Astrocyte of the spinal cord (primary cell): Measurements from ENCODE around the gene VWA5B1.
A peak's percentile ranks its signal among the peaks of the same experiment; 100 is the strongest.

Source experiments
- DNase-seq: peaks from one replicate; pipeline ENCODE4 v3.0.0; 2011; ENCODE audit warnings: low read depth, low spot score
- H3K4me3 ChIP-seq: 2 replicates; pipeline ENCODE4 v1.5.1; 2011; ENCODE audit warnings: low read depth, mild to moderate bottlenecking, low read length, moderate library complexity
- CTCF ChIP-seq: IDR thresholded peaks from 2 replicates; pipeline ENCODE4 v1.5.1; 2012; ENCODE audit warnings: low read depth, mild to moderate bottlenecking, low read length, inconsistent platforms
- in situ Hi-C: cut with HindIII; loops from 2 replicates; pipeline ENCODE4 v1.10.0; 2017; ENCODE audit warnings: low sequenced_read_pairs

The VWA5B1 gene

GRCh38 chr1:20368866-20369470 is 78.3 kb downstream of the VWA5B1 start:
- in situ Hi-C loops: no loop called here
- no peak for TF ChIP-seq CTCF
- no peak for DNase-seq

GRCh38 chr1:20370698-20371097 is 80.0 kb downstream of the VWA5B1 start:
- TF ChIP-seq CTCF: no peak
- H3K4me3 ChIP-seq: no peak overlapping the region
- DNase-seq: no peak
- in situ Hi-C loops: no loop called here

More at GRCh38 chr1:20368866-20369470, 78.3 kb downstream of the VWA5B1 start:
- H3K4me3 ChIP-seq: no peak overlapping the region

GRCh38 chr1:20371411-20371810 is 80.7 kb downstream of the VWA5B1 start:
- DNase-seq: peak; percentile 18

GRCh38 chr1:20371883-20372282 is 81.2 kb downstream of the VWA5B1 start:
- TF ChIP-seq CTCF: no peak
- no peak overlapping the region for H3K4me3 ChIP-seq
- DNase-seq: no peak
- in situ Hi-C loops: no loop called here

More at GRCh38 chr1:20371411-20371810, 80.7 kb downstream of the VWA5B1 start:
- no peak overlapping the region for H3K4me3 ChIP-seq
- in situ Hi-C loops: no loop called here
- no peak for TF ChIP-seq CTCF

GRCh38 chr1:20372676-20373075 is 82.0 kb downstream of the VWA5B1 start:
- DNase-seq: no peak
- no peak overlapping the region for H3K4me3 ChIP-seq
- in situ Hi-C loops: no loop called here
- no peak for TF ChIP-seq CTCF

GRCh38 chr1:20373286-20373685 is 82.6 kb downstream of the VWA5B1 start:
- H3K4me3 ChIP-seq: no peak overlapping the region
- no peak for TF ChIP-seq CTCF
- in situ Hi-C loops: no loop called here
- DNase-seq: no peak
